GM21723 (cell line): ENCODE measurements around the gene LEPR.
"Not testable (repeated sequence)": the region's sequence is repeated elsewhere in the genome, so short reads cannot be mapped to it uniquely, and the experiment has no call there.

Experiments
- ATAC-seq: cut with Tn5 transposase; IDR thresholded peaks from one replicate; pipeline ENCODE4 v1.9.1; 2021; ENCODE audit warnings: mild to moderate bottlenecking, moderate library complexity; ENCODE audit not compliant: unreplicated experiment

LEPR gene

DNA sequence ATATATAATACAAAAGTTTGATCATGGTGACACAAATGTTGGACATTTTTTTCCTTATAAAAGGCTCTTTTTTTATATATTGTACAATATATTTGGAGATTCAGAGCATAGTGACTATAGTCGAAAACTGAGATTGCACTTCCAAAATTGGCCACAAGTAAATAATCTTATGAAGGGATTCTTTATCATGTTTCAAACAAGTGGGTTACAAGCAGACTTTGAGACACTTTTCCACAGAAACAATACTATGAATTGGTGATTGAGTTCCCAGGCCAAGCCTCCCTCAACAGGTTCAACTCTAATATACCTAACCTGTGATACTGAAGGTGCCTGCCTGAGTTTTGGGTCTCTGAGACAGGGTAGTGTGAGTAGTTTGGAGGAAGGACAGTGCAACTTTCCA lies 13.8 kb downstream of the LEPR start:
- ATAC-seq: no peak

DNA sequence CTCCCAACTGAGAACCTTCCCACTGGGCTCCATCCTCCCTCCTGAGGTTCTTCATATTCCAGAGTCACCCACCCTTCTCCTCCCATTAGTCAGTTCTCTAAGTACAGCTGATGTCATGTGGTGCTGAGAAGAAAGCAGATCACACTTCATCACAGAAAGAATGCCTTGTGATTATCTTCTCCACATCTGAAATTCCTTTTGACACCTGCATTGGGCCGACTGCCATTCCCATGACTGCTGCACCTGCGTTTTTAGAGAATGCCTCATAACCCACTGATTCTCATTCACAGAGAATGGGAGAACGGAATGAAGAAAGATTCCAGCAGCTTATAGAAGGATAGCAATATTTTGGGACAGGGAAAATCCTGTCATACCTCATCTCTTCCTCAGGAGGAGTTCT lies 14.3 kb downstream of the LEPR start:
- no peak for ATAC-seq

DNA sequence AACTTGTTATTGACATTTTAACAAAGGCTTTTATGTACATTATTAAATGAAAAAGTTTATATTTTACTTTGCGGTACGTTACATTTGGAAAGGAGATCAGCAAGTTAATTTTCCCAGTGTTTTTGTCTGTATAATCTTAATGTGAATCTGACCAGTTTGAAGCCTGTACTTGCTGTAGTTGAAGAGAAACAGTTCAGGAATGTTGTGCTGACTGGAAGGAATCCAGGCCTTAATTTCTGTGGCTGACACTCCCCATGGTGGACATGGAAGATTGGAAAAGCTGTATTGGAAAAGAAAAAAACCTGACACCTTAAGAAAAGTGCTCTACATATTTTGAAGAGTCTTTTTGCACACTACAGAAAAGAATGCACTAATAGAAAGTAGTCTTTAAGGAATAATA lies 15.5 kb downstream of the LEPR start:
- no peak for ATAC-seq

DNA sequence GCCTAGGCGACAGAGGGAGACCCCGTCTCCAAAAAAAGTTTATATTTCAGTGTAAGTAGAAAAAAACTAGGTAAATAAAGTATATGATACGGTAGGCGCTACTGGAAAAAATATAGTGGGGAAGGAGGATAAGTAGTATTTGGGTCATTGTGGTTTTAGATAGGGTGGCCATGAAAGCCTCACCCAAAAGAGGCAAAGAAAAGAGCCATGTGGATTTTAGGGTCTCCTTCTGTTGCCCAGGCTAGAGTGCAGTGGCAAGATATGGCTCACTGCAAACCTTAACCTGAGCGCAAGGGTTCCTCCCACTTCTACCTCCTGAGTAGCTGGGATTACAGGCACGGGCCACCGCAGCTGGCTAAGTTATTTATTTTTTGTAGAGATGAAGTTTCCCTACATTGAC lies 17.1 kb downstream of the LEPR start:
- no peak for ATAC-seq

DNA sequence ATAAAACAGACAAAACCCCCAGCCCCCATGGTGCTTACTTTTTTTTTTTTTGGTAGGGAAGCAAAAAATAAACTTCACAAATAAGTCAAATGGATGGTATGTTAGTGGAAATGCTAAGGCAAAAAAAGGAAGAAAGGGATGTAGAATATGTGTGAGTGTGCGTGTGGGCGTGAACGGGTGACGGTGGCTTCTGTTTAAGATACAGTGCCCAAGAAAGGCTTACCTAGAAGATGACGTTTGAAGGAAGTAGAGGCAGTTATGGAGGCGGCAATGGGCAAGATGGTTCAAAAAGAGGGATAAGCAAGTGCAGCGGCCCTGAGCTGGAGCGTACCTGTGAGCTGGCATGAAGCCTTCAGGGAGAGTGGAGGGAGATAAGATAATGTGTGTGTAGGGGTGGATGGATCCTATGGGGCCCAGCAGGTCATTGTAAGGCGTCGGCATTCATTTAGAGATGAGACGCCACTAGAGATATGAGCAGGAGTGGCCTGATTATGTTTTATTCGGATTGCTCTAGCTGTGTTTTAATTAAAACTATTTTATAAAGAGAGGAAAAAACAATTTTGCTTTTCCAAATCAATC lies 19.9 kb downstream of the LEPR start:
- ATAC-seq: no peak

DNA sequence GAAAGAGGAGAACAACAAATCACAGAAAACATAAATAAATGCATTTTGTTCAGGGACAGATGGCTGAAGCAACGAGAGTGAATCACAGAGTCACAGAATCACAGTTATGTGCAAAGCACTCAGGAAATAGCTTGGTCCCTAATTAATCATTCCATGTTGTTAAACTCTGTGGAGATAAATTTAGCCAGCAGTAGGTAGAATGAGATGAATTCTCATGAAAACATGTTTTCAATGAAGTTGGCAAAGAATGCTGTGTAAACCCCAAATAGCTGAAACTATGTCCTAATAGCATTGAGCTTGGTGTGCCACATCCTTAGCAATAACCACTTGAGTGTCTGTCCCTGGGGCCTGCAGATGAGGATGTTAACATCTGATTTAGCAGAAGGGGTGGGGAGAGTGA lies 20.4 kb downstream of the LEPR start:
- ATAC-seq: no peak

DNA sequence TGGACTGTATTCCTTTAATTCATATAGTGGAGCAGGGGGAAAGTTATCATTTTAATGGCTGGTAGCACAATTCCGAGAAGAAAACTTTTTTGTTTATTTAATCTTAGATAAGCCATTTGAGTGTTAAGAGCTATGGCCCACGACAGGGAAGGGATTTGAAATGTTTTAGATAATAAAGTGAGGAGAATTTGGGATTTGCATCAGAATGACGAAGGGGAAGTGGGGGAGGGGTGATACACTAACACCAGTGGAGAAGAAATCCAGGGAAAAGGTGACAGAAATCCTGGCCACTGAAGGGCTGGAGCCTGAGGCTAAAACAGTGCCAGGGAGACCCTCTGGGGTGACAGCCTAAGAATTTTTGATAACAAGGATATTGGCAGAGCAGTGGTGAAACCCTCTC lies 21.0 kb downstream of the LEPR start:
- no peak for ATAC-seq

DNA sequence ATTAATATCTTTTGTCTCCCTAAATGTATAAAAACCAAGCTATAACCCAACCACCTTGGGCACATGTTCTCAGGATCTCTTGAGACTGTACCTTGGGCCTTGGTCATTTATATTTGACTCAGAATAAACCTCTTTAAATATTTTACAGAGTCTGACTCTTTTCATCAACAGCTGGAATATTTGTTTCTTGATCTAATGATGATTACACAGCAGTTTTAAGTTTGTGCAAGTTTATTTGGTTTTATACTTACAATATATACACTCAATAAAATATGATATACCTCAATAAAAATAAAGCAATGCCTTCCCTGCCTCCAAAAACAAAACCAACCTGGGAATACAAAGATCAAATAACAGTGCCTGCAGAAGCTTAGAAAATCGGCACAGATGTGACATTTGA lies 22.0 kb downstream of the LEPR start:
- no peak for ATAC-seq

DNA sequence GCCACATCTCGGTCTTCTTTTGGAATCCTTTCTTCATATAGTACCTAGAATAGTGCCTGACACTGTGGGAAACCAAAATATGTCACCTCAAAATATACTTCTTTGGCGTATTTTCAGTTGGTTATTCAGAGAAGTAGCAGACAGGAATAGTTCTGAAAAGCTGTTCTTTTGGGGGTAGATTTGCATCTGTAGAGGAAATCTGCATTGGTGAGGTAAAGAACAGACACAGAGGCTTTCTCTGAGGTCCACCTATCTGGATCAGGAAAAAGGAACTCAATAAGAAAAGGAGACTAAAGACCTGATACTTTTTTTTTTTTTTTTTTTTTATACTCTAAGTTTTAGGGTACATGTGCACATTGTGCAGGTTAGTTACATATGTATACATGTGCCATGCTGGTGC lies 23.2 kb downstream of the LEPR start:
- ATAC-seq: no peak

DNA sequence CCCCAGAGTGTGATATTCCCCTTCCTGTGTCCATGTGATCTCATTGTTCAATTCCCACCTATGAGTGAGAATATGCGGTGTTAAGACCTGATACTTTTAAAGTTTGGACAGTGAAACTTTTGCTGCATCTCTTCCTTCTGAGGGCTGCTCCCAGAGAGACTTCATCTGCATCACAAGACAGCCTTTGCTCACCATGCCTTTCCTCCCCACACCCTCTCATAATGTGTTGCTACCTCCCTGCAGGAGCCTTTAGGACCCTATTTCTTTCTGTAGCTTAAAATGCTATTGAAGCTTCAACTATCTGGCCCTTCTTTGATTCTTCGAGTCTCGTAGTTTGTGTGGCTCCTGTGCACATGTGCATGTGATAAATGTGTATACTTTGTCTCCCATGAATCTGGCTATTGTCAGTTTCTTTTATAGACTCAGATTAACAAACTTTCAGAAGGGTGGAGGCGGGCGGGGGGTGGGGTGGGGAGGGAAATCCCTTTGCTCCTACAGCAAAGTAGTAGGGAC lies 23.7 kb downstream of the LEPR start:
- no peak for ATAC-seq

DNA sequence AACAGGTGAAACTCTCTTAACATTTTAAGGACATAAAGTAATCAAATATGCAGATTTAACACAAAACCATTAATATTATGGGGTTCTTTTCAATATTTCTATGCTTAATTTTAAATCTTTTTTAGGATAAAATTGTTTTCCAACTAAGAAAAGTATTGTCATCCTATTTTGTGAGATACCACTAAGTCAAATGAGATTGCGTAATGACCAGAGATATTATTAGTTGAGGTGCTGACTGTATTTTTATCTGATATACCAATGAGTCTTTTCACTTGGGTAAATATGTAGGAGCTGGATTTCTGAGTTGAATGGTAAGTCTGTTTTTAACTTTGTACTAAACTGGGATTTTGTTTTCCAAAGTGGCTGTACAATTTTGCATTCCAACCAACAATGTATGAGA lies 25.4 kb downstream of the LEPR start:
- ATAC-seq: no peak

DNA sequence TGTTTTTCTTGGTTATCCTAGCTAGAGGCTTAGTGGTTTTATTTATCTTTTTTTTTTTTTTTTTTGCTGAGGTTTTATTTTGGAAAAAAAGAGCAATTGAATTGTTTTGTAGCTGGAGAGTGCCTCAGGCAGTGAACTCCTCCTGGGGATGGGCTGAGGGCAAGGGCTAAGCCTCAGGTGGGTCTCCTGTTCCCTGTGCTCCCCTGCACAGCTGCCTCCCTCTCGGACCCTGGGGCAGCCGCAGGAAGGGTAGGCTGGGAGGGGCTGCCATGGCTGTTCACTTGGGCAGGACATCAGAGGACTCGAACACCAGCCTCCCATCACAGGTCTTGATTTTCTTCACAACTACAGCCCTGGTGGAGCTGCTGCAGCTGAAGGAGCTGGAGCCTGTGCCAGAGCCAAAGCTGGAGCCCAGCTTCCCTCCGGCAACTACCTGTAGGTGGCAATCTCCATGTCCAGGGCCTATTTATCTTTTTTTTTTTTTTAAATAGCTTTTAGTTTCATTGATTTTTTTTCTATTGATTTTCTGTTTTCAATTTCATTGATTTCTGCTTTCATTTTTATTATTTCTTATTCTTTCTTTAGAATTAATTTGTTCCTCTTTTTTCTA lies 28.9 kb downstream of the LEPR start:
- ATAC-seq: no peak

DNA sequence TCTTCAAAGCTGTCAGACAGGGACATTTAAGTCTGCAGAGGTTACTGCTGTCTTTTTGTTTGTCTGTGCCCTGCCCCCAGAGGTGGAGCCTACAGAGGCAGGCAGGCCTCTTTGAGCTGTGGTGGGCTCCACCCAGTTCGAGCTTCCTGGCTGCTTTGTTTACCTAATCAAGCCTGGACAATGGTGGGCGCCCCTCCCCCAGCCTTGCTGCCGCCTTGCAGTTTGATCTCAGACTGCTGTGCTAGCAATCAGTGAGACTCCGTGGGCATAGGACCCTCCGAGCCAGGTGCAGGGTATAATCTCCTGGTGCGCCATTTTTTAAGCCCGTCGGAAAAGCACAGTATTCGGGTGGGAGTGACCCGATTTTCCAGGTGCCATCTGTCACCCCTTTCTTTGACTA lies 35.2 kb downstream of the LEPR start:
- ATAC-seq: not testable (repeated sequence)

DNA sequence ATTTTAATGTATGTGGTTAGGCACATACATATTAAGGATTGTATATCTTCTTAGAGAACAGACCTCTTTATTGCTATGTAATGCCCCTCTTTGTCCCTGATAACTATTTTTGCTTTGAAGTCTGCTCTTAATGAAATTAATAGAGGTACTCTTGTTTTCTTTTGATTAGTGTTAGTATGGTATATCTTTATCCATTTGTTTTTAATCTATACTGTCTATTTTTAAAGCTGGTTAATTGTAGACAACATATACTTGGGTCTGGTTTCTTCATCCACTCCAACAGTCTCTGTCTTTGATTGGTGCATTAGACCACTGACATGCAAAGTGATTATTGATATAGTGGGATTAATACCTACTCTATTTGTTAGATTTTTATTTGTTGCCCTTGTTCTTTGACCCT lies 36.0 kb downstream of the LEPR start:
- ATAC-seq: no peak

DNA sequence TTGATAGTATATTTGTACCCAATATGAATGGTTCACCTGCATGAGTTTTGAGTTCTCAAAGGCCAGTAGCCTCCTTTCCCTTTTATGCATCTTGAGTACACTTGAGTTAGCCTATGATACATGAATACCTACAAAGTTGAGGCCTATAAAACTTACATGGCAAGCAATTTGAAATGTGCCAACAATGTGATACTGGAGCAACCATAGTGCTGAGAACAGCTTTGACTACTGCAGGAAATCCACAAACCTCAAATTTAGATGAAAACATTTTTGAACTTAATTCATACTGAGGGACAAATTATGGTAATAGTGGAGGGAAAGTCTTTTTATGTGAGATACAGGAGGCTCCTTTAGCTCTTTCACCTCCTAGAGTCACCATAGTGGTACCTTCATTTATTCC lies 37.4 kb downstream of the LEPR start:
- no peak for ATAC-seq

DNA sequence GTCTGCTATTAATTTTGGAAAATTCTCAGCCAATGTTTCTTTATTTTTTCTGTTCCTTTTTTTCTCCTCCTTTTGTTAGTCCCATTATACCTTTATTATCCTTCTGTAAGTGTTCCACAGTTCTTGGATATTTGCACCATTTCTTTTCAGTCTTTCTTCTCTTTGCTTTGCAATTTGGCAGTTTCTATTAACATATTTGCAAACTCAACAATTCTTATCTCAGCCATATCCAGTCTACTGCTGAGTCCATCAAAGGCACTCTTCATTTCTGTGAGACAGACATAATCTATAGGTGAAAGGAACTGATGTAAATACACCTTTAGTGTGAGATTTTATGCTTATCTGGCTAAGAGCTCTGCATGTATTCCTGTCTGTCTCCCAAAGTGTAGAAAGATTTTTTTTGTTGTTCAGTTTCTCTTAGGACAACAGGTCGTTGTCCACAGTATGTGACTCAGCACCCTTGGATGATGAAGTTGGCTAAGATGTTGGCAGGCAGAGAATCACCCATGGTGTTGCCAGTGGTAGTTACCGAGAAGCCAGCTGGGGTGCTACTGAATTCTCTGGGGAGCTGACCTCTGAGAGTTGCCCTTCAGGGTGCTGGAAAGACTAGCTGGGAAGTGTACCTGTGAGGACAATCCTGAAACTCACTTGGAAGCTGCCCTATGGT lies 38.4 kb downstream of the LEPR start:
- ATAC-seq: no peak

DNA sequence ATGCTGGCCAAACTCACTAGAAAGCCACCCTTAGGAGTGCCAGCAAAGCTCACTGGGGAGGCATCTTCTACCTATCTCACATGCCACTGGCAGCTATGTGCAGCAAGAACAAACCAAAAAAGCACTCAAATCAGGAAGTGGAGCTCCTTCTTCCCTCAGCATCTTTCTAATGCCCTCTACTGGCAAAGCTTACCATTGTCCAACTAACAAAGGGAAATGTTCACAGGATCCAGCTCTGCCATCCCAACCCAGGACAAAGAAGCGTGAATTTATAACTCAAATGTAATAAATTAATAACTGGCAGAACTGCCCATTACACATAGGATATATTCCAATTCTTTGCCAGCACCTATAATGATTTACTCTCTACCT lies 38.9 kb downstream of the LEPR start:
- peak; percentile 78 for ATAC-seq

DNA sequence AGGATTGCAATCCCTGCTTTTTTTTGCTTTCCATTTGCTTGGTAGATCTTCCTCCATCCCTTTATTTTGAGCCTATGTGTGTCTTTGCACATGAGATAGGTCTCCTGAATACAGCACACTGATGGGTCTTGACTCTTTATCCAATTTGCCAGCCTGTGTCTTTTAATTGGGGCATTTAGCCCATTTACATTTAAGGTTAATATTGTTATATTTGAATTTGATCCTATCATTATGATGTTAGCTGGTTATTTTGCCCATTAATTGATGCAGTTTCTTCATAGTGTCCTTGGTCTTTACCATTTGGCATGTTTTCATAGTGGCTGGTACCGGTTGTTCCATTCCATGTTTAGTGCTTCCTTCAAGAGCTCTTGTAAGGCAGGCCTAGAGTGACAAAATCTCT lies 45.4 kb downstream of the LEPR start:
- not testable (repeated sequence) for ATAC-seq

DNA sequence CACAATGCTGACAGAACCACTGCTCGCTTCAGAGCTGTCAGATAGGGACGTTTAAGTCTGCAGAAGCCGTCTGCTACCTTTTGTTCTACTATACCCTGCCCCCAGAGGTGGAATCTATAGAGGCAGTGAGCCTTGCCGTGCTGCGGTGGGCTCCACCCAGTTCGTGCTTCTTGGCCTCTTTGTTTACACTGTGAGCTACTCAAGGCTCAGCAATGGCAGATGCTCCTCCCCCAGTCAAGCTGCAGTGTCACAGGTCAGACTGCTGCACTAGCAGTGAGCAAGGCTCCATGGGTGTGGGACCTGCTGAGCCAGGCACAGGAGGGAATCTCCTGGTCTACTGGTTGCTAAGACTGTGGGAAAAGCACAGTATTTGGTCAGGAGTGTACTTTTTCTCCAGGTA lies 47.1 kb downstream of the LEPR start:
- no peak for ATAC-seq

DNA sequence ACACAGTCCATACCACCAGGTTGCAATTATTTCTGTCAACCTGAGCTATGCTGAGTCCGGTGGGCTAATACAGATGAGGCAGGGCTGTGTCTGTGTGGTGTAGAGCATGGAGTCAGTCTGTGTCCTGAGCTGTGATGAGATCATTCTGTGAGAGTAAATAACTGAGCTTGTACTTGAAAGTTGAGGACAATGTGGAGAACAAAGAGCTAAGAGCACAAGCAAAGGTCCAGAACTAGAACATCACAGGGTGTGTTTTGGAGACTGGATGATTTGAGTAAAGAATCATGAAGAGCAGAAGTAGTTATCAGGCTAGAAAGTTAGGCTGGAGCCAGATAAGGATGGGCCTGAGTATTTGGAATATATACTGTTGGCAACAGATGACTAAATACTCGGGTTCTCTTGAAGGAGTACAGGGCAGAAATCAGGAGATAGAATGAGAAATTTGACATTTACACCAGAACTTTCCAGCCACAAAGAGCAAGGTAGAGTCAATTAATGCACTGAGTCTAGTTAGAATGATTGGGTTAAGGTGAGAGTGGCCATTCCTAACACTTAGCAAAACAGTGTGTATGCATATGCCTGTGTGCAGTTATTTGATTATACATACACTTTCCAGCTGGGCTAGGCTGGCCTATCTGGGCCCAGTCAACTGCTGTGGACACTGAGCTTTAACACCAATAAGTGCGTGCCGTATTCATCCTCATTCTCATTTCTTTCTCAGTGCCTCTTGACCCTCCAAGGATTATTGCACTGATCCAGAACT lies 48.8 kb downstream of the LEPR start:
- ATAC-seq: no peak

DNA sequence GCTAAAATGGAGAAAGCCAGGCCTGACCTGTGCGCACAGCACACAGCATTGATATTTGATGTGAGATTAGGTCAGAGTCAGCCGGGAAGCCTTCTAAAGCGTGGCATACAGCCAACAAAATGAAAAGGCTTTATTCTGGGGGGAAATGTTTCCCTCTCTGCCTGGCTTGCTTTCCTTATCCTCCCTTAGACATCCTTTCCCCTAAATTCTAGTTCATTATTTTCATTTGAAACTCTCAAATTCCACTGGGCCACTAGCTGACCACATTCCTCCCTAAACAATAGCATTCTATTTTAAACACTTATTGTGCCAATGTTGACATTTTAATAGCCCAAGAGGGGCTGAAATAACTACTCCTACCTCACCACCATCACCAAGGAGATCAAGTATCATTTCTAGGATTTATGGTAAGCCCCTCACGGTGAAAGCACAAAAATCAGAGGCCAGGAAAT lies 49.4 kb downstream of the LEPR start:
- ATAC-seq: no peak
